Subcutaneous adipose tissue (tissue), 4 donors: Measurements from ENCODE around the gene TNFAIP8L3. TPM values are rescaled to one million over a fixed set of nuclear protein-coding genes. Genes with fewer than 3 reads are reported as not detected.

ENCODE experiments used
- total RNA-seq, 4 donors: library from RNA; depleted of rRNA; stranded (reverse); fragments of >200 nt; gene quantifications; one replicate each; pipeline ENCODE4 v1.1.0, GENCODE V29; 2016
- TF ChIP-seq, protein P1 (sequence below): fragments of 450-650 bp; IDR thresholded peaks from one replicate; pipeline ENCODE4 v1.5.1; 2016; ENCODE audit warnings: low read depth, mild to moderate bottlenecking, control low read depth, antibody characterized with exemption, moderate library complexity

TNFAIP8L3 gene
- total RNA-seq, 4 donors from 2014 or later: 1.7 to 8.0 (median 4.8) TPM

DNA sequence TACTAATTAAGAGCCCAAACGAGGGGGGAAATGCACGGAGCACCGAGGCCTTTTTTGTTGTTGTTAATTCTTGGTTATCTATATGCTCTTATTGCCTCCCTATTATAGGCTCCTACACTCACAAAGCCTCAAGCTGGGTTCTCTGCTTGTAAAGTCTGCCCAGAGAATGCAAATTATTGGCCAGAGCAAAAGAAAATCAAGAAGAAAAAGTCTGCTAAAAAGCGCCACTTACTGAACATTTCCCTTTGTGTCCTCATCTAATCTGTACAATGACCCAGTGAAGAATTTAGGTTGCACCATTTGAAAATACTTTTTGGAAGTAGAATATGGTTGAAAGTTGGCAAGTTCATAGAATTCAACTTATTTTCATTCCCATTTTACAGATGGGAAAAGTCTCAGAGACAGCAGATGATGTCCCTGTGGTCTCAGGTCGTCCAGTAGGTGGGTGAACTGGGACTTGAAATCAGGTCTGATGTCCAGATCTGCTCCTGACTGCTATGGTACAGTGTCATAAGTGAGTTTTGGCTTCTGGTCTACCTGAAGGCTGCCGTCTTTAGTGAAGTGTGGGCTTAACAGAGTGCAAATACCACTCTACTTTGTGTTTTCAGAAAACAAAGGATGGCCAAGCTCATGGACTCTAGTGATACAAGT is 1.1 kb upstream of the TNFAIP8L3 start:
- TF ChIP-seq, protein P1, sequence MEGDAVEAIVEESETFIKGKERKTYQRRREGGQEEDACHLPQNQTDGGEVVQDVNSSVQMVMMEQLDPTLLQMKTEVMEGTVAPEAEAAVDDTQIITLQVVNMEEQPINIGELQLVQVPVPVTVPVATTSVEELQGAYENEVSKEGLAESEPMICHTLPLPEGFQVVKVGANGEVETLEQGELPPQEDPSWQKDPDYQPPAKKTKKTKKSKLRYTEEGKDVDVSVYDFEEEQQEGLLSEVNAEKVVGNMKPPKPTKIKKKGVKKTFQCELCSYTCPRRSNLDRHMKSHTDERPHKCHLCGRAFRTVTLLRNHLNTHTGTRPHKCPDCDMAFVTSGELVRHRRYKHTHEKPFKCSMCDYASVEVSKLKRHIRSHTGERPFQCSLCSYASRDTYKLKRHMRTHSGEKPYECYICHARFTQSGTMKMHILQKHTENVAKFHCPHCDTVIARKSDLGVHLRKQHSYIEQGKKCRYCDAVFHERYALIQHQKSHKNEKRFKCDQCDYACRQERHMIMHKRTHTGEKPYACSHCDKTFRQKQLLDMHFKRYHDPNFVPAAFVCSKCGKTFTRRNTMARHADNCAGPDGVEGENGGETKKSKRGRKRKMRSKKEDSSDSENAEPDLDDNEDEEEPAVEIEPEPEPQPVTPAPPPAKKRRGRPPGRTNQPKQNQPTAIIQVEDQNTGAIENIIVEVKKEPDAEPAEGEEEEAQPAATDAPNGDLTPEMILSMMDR: no peak

DNA sequence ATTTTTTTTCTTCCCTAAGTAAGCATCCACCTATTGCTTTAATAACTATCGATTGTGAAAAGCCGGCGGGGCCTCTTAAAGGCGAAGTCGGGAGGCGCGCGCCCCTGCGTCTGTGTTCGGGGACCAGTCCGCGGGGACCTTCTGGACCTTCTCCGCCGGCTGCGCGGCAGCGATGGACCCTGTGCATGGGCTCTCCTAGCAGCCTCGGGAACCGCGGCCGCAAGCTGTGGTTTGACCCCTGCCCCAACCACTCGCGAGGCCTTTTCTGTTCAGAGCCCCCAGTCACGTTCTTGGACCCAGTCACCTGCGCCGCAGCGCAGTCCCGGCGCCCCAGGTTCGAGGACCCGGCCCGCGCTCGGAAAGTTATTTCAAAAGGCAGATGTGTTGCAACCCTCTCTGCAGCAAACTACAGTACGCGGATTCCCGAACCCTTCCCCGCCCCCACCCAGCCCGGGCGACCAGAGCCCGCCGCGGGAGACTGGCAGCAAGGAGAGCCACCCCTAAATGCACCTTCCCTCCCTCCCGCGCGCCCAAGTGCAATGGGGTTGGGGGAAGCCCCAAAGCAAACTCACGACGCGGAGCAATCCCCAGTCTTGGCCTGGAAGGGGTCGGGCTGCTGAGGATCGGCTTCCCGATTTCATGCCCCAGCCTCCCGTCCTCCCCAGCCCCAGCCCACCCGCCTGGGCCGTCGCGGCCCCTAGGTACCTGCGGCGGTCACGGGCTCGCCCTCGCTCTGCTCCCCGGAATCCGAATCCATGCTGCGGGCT is 684 bp downstream of the TNFAIP8L3 start:
- TF ChIP-seq, protein P1: no peak

DNA sequence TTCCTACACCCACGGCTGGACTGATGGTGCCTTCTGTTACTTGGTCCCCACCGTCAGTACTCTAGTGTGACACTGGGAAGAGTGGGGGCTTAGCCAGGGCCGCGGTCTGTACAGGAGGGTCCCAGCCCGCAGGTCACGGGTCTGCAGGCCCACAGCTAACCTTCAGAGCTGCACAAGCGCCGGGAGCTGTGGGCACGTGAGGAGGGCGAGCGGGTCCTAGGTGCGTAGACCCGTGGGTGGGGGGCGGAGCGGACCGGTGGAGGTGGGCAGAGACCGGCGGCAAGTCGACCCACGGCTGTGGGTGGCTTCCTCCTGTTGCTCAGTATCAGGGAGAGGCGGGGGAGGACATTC is 1.2 kb downstream of the TNFAIP8L3 start:
- TF ChIP-seq, protein P1: no peak

DNA sequence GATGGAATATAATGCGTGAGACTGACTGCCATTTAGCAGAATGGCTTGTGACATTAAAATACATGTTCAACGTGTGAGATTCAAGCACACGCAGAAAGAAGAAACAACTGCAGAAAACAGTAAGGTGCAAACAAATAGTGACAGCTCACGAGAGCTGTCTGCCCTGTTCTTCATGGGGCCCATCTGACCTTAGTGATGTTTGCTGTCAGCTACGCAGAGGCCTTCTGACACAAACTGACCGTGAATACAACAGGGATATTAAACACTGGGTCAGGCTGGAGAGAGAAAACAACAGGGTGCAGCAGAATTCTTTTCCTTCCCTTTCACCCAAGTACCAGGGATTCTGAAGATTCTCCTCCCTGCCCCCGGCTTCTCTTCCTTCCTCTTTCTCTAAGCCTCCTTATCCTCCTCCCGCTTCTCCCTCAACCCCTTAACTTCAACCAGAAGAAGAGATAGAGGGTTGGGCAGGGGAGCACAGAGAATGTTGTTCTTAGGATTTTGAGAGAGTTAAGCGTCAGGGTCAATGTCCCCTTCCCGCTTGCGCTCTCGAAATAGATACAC is 2.1 kb downstream of the TNFAIP8L3 start:
- TF ChIP-seq, protein P1: no peak

DNA sequence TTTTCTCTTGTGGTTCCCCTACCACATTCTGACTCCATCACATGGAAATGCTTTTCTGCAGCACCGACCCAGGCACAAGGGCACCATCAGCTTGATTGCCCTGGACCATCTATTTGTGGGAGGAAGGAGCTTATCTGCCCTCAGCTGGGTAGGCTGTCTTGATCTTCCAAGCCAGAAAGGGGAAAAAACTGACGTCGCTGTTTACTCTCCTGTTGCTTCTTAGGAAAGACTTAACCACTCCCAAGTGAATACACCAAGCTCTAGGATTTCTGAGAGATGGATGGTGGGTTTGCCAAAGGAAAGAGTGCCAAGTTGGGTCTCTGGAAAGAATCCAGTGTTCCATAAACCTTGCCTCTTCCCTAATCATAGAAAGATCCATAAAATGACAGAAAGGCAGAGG is 4.0 kb downstream of the TNFAIP8L3 start:
- TF ChIP-seq, protein P1: no peak

DNA sequence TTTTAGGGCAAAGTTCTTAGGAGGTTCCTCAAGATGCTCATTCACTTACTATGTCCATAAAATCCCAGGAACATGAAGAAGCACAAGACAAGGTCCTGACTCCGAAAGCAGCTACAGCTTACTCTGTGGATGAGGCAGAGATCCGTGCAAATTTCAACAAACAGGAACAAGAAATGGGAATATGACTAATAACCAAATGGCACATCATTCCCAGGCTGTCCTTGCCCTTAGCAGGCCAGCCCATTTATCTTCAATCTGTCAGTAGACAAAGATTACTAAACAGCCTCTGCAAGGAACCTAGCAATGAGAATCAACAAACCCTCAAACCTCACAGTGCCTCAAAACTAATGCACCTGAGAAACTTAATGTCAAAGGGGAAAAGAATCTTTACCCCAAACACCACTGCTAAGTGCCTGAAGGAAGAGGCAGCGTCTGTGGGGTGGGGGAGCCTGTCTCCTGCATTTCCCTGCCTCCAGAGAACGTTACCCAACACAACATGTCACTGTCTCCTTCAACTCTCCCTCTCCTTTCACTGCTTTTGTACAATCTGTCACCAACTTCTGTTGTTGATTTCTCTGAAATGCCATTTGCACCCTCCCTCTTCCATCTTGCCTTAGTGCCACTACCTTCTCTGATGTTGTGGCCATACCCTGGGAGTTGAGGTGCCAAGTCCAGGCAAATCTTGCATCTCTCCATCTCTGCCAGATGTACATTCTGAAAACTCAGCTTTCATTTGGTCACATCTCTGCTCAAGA is 4.8 kb downstream of the TNFAIP8L3 start:
- TF ChIP-seq, protein P1: no peak

DNA sequence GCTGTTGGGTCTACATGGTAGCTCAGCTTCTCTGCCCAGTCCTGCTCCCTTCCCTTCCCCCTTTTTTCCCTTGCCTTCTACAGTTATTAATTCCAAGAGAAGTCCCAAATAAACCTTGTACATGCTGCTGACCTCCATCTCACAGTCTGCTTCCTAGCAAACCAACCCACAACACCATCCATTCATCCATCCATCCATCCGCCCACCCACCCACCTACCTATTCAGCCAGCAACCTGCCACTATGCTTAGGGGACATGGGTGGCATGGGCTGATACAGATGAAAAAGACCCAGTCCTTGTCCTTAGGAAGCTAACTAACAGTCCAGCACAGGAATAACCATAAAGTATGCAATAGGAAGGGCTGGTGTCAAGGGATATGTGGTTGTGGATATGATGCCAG is 5.7 kb downstream of the TNFAIP8L3 start:
- TF ChIP-seq, protein P1: no peak
